Caco-2 (cell line): ENCODE data around the gene PRDM15. TPM values are rescaled to one million over a fixed set of nuclear protein-coding genes. Genes with fewer than 3 reads are reported as not detected.

Experiments used
- BruUV-seq: library from RNA; stranded (reverse); fragments of 400-500 nt; replicated peaks from 2 replicates; lab custom pipeline; 2021; lab: Mats Ljungman, UMichigan
- CTCF ChIA-PET: fragments of 300-600 bp; sonication (Branson Sonifier 250); formaldehyde crosslinking; loops from one replicate; lab custom pipeline; 2022; ENCODE audit warnings: antibody characterized with exemption; lab: Charles Lee
- POLR2A ChIA-PET: fragments of 300-600 bp; sonication (Branson Sonifier 250); formaldehyde crosslinking; loops from one replicate; lab custom pipeline; 2022; ENCODE audit warnings: antibody characterized with exemption; lab: Charles Lee
- DNase-seq, 2 experiments: peaks; one replicate each; pipeline versions ENCODE4 v3.0.0 to v3.0.0-alpha.2; 2020 to 2022
- H3K27me3 ChIP-seq: replicated peaks from 2 replicates; pipeline ENCODE4 v1.6.0; 2011; ENCODE audit warnings: low read length; ENCODE audit not compliant: control insufficient read depth, insufficient read depth
- H3K36me3 ChIP-seq: 2 replicates; pipeline ENCODE4 v1.5.1; 2011; ENCODE audit warnings: low read length; ENCODE audit not compliant: control insufficient read depth, insufficient read depth
- H3K4me1 ChIP-seq: fragments of 250-450 bp; sonication (Bioruptor Pico); 2 replicates; pipeline ENCODE4 v1.5.1; 2020; ENCODE audit warnings: mild to moderate bottlenecking
- H3K4me3 ChIP-seq: 2 replicates; pipeline ENCODE4 v1.5.1; 2011; ENCODE audit warnings: low read depth, mild to moderate bottlenecking, control low read depth, low read length
- H3K9me3 ChIP-seq: fragments of 250-450 bp; sonication (Bioruptor Pico); 2 replicates; pipeline ENCODE4 v1.5.1; 2020; ENCODE audit warnings: mild to moderate bottlenecking, moderate library complexity
- H3K27ac Mint-ChIP-seq: one replicate; pipeline ENCODE4 v1.8.0; 2022; ENCODE audit warnings: mixed read lengths; ENCODE audit not compliant: unreplicated experiment
- H3K27me3 Mint-ChIP-seq: one replicate; pipeline ENCODE4 v1.8.0; 2022; ENCODE audit warnings: mixed read lengths; ENCODE audit not compliant: insufficient read depth, unreplicated experiment
- H3K36me3 Mint-ChIP-seq: one replicate; pipeline ENCODE4 v1.8.0; 2022; ENCODE audit warnings: mild to moderate bottlenecking, mixed read lengths; ENCODE audit not compliant: insufficient read depth, unreplicated experiment
- H3K4me1 Mint-ChIP-seq: one replicate; pipeline ENCODE4 v1.8.0; 2022; ENCODE audit warnings: low read depth, mixed read lengths; ENCODE audit not compliant: unreplicated experiment
- H3K4me3 Mint-ChIP-seq: one replicate; pipeline ENCODE4 v1.8.0; 2022; ENCODE audit warnings: mild to moderate bottlenecking, moderate library complexity, mixed read lengths; ENCODE audit not compliant: unreplicated experiment
- H3K9me3 Mint-ChIP-seq: one replicate; pipeline ENCODE4 v1.8.0; 2022; ENCODE audit warnings: mixed read lengths; ENCODE audit not compliant: unreplicated experiment
- intact Hi-C: fragments of 100-400 bp; cut with micrococcal nuclease; formaldehyde crosslinking; loops from one replicate; pipeline ENCODE4 v1.10.0; 2022; ENCODE audit not compliant: unreplicated experiment
- total RNA-seq: library from RNA; stranded (reverse); gene quantifications from 2 replicates; pipeline ENCODE4 v1.2.3, GENCODE V29; 2022
- TF ChIP-seq, protein P1 (sequence below), 2 experiments: fragments of 200-600 bp in 1 of 2; IDR thresholded peaks; 1 replicate in 1 of 2; 2 replicates in 1 of 2; pipeline versions ENCODE4 v1.5.1 to v1.8.0; 2011 to 2022; ENCODE audit warnings: antibody characterized with exemption in 1 of 2, control low read depth in 1 of 2, inconsistent platforms in 1 of 2, low read depth in 1 of 2, low read length in 1 of 2, mild to moderate bottlenecking in 1 of 2, moderate library complexity in 1 of 2; ENCODE audit not compliant: insufficient read depth in 1 of 2, severe bottlenecking in 1 of 2, unreplicated experiment in 1 of 2

PRDM15 gene
- total RNA-seq, 1 experiment from 2014 or later, result 5.6 TPM

DNA sequence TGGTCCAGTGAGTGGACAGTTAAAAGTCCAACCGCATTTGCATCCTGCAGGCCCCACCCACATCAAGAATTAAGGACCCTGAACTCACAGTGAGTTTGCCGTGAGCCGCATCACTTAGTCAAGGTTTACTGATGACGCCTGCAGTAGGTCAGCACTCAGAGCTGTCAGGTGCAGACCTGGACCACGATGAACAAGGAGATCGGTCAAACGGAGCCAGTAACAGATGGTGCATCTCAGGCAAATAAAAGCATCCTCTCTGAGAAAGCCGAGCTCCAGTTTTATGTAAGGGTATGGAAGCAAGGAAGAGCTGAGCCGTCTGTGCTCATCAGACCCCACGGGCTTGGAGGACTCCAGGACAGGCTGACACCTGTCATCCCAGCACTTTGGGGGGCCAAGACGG is 4.5 kb downstream of the PRDM15 start:
- no peaks in the 10 kb centered on the region for H3K27me3 ChIP-seq
- CTCF ChIA-PET, result interaction anchor here (0.6 kb wide), 1 partner anchor 81 kb away, joined by 5 read pairs; no protein-coding TSS in a partner anchor
- TF ChIP-seq, protein P1, sequence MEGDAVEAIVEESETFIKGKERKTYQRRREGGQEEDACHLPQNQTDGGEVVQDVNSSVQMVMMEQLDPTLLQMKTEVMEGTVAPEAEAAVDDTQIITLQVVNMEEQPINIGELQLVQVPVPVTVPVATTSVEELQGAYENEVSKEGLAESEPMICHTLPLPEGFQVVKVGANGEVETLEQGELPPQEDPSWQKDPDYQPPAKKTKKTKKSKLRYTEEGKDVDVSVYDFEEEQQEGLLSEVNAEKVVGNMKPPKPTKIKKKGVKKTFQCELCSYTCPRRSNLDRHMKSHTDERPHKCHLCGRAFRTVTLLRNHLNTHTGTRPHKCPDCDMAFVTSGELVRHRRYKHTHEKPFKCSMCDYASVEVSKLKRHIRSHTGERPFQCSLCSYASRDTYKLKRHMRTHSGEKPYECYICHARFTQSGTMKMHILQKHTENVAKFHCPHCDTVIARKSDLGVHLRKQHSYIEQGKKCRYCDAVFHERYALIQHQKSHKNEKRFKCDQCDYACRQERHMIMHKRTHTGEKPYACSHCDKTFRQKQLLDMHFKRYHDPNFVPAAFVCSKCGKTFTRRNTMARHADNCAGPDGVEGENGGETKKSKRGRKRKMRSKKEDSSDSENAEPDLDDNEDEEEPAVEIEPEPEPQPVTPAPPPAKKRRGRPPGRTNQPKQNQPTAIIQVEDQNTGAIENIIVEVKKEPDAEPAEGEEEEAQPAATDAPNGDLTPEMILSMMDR (IDR thresholded peaks at IDR 0.05; ENCODE audit: insufficient read depth in 1 of 2, low read depth in 1 of 2, low read length in 1 of 2, severe bottlenecking in 1 of 2, unreplicated experiment in 1 of 2), result no peak
- H3K27ac Mint-ChIP-seq, result no peak overlapping the region
- no peak for DNase-seq
- no peaks in the 10 kb centered on the region for H3K27me3 Mint-ChIP-seq
- intact Hi-C loops, result loop anchor here (5.0 kb wide), 1 partner anchor 138 kb away; the partner anchor contains the start of gene ZBTB21
- peaks cover 8% of the 10 kb centered on the region for H3K36me3 Mint-ChIP-seq
- peaks cover 1% of the 10 kb centered on the region; the same call in 1 of the 2 replicates for H3K36me3 ChIP-seq
- H3K9me3 Mint-ChIP-seq, result no peaks in the 10 kb centered on the region
- H3K4me3 ChIP-seq, result no peak overlapping the region
- POLR2A ChIA-PET, result no interaction called here
- peaks cover 9% of the 10 kb centered on the region; the same call in 1 of the 2 replicates for H3K4me1 ChIP-seq
- no TSS peak for BruUV-seq
- H3K4me3 Mint-ChIP-seq, result no peak overlapping the region
- H3K4me1 Mint-ChIP-seq, result no peaks in the 10 kb centered on the region
- no peaks in the 10 kb centered on the region for H3K9me3 ChIP-seq

DNA sequence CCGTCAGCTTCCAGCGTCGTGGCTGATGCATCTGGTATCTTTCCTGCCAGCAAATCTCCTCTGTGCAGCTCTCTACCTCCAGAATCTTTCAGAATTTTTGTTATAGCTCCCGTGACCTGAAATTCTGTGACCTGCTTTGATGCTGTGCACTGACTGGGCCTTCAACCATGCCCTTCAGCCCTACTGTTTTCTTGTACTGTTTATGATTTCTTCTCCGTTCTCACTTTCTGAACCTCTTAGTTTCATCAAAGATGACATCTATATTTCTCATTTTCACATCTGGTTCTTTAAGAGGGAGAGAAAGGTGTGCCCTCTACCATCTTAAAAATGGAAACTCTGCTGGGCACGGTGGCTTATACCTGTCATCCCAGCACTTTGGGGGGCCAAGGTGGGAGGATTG is 5.7 kb downstream of the PRDM15 start:
- no peaks in the 10 kb centered on the region for H3K27me3 ChIP-seq
- no TSS peak for BruUV-seq
- TF ChIP-seq, protein P1 (IDR thresholded peaks at IDR 0.05; ENCODE audit: insufficient read depth in 1 of 2, low read depth in 1 of 2, low read length in 1 of 2, severe bottlenecking in 1 of 2, unreplicated experiment in 1 of 2), result no peak
- peaks cover 9% of the 10 kb centered on the region; the same call in 1 of the 2 replicates for H3K4me1 ChIP-seq
- Mint-ChIP-seq H3K27me3 (no peaks in the 10 kb centered on the region), H3K36me3 (peaks cover 8% of the 10 kb centered on the region), H3K27ac (no peak overlapping the region), H3K9me3 (no peaks in the 10 kb centered on the region), H3K4me1 (no peaks in the 10 kb centered on the region), H3K4me3 (no peak overlapping the region)
- no peaks in the 10 kb centered on the region for H3K9me3 ChIP-seq
- ChIA-PET CTCF (no interaction called here), POLR2A (no interaction called here)
- DNase-seq, result no peak
- intact Hi-C loops, result no loop called here
- H3K36me3 ChIP-seq, result peaks cover 1% of the 10 kb centered on the region; the same call in 1 of the 2 replicates
- H3K4me3 ChIP-seq, result no peak overlapping the region

DNA sequence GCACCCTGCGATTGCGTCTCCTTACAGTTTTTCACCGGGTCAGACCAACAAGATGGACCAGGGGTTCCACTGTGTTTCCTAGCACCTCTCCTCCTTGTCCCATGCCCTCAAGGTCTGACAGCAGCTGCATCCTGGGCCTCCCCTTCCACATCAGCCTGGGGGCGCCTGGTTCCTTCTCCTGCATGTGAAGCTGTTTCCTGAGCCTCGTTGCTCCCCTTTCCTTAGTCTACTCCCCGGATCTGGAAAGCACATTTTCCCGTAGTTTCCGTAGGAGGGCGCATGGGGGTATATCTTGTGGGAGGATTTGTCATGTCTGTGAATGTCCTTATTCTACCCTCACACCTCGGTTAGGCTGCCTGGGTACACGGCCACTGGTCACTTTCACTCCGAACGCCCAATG is 6.1 kb downstream of the PRDM15 start:
- no TSS peak for BruUV-seq
- Histone ChIP-seq H3K4me1 (peaks cover 7% of the 10 kb centered on the region; the same call in 1 of the 2 replicates), H3K9me3 (no peaks in the 10 kb centered on the region), H3K36me3 (peaks cover 1% of the 10 kb centered on the region; the same call in 1 of the 2 replicates), H3K4me3 (no peak overlapping the region), H3K27me3 (no peaks in the 10 kb centered on the region)
- Mint-ChIP-seq H3K9me3 (no peaks in the 10 kb centered on the region), H3K4me3 (no peak overlapping the region), H3K27me3 (no peaks in the 10 kb centered on the region), H3K36me3 (peaks cover 8% of the 10 kb centered on the region), H3K27ac (no peak overlapping the region), H3K4me1 (no peaks in the 10 kb centered on the region)
- TF ChIP-seq, protein P1 (IDR thresholded peaks at IDR 0.05; ENCODE audit: insufficient read depth in 1 of 2, low read depth in 1 of 2, low read length in 1 of 2, severe bottlenecking in 1 of 2, unreplicated experiment in 1 of 2), result no peak
- POLR2A ChIA-PET, result no interaction called here
- intact Hi-C loops, result no loop called here
- CTCF ChIA-PET, result interaction anchor here (0.6 kb wide), 1 partner anchor 9 kb away, joined by 4 read pairs; no protein-coding TSS in a partner anchor
- no peak for DNase-seq
